ENCODE data around the gene HOTAIR. TPM values are rescaled to one million over a fixed set of nuclear protein-coding genes. Genes with fewer than 3 reads are reported as not detected.
A peak's percentile ranks its signal among the peaks of the same experiment; 100 is the strongest.

The HOTAIR gene
- total RNA-seq, 1 donor from 2014 or later, result 4.0 TPM

DNA sequence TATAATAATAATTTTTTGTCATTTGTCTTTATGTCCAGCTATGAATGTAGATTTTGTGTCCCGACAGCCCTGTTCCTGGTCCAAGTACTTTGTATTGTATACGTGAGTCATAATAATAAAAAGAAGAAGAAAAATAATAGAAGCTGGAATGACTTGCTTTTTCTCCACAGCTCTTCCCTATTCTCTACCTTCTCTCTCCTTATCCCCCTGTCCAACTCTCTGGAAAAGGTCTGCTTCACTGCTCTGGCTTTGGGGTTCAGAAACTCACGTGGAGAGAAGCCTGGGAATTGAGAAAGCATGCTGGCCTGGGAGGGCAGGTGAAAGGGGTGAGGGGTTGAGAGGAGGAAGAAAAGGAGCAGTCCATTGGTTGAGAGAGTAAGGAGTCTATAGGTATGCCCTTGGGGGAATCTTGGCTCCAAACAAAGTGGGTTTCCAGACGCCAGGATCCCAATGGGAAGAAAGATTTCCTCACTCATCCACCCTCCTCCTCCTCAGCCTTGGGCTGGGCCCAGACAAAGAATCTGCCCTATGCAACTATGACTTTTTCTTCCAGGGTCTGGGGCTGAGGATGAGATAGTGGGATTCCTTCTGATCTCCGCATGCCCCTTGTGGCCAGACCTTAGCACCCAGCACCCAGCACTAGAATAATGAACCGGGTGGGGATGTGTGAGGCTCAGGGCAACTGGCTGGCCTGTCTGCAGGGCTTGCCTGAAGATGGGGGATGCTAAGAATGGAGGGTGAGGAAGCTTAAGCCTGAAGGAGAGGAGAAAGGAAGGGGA lies 38.1 kb upstream of the HOTAIR start:
- intact Hi-C loops (cut with DNase I), result no loop called here
- ATAC-seq (no peak), DNase-seq (ENCODE audit: low spot score) (no peak)

DNA sequence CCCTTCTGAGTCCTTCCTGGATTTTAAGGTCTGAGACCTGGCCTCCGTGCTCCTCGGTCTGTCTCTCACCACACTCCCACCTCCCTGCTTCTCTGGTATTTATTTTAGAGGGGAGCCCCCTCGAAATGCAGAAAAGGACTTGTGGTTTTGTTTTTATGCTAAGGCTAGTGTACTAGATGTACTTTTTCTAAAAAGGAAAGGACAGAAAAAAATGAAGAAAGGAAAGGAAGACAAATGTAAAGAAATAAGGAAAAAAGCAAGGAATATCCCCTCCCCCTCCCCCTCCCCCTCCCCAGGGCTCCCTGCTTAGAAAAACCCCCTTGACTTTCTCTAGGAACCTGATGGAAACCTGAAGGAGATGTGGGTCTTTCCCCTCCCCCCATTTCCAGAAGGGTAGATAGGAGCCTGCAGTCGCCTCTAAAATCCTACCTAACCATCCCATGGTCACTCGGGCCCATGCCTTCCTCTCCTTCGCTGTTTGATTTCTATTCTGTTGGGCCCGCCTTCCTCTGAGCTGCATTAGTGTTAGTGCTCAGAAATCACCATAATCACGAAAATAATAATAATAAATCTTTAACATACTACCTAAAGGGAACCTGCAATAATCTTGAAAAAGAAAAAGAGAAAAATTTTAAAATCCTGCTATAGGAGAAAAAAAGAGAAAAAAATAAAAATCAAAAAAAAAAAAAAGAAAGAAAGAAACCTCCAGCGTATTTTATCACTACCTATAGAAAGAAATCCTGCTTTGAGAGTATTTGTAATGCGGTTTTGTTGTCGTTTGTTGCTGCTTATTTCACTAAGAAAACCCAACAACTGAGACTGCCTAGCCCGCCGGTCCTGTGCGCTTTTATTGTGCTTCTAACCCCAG lies 37.1 kb upstream of the HOTAIR start:
- no peak for ATAC-seq
- intact Hi-C loops (cut with DNase I), result no loop called here
- no peak for DNase-seq (ENCODE audit: low spot score)

DNA sequence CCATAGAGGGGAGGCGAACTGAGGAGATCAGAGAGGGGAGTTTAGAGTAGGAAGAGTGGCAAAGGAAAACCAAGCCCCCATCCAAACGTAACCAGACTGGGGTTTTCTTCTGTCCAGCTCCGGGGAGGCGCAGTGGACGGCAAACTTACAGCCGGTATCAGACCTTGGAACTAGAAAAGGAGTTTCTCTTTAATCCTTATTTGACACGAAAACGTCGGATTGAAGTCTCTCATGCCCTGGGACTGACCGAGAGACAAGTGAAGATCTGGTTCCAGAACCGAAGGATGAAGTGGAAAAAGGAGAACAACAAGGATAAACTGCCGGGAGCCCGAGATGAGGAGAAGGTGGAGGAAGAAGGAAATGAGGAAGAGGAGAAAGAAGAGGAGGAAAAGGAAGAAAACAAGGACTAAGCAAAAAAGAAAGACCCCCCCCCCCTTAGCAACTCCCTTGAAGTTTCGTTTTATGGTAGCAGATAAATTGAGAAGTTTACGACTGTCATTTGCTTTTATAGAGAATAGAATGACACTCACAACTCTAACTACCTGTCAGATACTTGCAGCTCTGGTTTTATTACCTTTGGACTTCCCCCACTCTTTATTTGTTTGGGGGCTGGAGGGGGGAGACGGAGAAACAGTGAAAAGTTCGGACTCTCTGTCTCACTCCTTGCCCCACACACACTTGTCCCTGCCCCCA lies 36.4 kb upstream of the HOTAIR start:
- ATAC-seq (no peak), DNase-seq (ENCODE audit: low spot score) (no peak)
- intact Hi-C loops (cut with DNase I), result no loop called here

DNA sequence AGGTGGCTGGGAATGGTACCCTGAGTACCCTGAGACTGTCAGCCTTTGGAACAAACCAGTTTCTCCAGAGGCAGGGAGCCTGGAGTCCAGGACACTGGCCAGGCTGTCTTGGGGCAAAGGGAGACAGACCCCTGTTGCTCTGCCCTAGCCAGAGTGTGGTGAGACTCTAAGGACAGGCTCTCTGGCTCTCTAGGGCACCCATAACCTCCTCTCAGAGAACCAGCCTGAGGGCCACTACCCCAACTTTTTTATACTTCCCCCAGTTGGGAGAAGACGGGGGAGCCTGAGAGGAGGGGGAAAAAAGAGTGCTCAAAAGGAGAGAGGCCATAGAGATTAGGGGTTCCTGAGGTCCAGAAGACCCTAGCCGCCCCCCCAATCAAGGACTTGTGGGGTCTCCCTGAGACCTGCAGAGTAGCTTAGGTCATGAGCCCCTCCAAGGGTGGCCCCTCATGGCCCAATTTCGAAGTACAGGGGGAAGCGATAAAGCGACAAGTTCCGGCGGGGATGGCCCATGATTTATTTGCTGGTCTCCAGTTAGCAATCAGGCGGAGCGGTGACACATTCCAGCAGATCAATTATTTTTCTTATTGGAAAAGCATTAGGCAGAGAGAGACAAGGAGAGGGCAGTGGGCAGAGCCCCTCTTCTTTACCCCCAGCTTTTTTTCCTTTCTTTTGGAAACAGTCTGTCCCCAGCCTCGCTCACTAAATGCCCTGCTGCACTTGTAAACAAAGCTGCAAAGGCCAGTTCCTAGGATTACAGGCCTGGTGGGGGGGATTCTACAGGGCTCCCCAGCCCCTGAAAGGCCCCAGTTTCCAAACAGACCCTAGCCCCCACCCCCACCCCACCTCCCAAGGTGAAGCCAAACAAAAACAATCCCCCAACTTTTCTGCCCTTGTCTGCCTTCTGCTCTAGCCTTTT lies 35.6 kb upstream of the HOTAIR start:
- DNase-seq (ENCODE audit: low spot score) (no peak), ATAC-seq (no peak)
- intact Hi-C loops (cut with DNase I), result no loop called here

DNA sequence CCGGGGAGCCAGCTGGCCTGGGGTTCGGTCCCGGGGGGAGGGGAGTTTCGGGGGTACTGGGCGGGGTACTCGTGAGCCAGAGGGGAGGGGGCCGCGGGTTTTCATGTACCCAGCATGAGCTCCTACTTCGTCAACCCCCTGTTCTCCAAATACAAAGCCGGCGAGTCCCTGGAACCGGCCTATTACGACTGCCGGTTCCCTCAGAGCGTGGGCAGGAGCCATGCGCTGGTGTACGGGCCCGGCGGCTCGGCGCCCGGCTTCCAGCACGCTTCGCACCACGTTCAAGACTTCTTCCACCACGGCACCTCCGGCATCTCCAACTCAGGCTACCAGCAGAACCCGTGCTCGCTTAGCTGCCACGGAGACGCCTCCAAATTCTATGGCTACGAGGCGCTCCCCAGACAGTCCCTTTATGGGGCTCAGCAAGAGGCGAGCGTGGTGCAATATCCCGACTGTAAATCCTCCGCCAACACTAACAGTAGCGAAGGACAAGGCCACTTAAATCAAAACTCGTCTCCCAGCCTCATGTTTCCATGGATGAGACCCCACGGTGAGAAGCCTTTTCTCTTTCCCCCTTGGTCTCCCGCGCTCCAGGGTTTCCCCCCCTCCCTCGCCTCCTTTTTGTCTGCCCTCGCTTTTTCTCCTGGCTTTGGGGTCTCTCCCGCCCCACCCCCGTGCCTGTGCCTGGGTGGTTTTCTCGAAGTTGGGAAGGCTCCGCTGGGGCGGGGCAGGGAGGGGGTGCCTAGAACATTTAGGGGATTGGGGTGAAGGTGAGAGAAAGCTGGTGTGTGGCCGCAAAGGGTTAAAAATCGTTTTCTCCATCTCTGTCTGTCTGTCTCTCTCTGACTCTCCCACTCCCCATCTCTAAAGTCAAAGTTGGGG lies 34.7 kb upstream of the HOTAIR start:
- intact Hi-C loops (cut with DNase I), result loop anchor here (5.0 kb wide), 1 partner anchor 193 kb away; no protein-coding TSS in a partner anchor
- ATAC-seq (peak; percentile 21), DNase-seq (ENCODE audit: low spot score) (no peak)

DNA sequence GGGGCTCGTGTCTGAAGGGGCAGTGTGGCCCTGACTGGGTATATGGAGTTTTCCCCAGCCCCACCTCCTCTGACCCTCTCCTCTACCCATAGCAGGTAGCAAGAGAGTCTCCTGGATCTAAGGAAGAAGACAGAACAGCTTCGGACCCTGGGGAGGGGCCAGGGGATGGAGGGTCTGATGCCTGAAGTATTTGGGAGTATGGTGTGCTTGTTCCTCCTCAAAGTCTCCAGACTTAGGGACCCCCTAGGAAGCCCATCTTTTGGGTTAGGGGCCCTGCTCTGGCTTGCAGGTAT lies 33.5 kb upstream of the HOTAIR start:
- no peak for DNase-seq (ENCODE audit: low spot score)
- intact Hi-C loops (cut with DNase I), result loop anchor here (5.0 kb wide), 1 partner anchor 194 kb away; no protein-coding TSS in a partner anchor
- no peak for ATAC-seq

DNA sequence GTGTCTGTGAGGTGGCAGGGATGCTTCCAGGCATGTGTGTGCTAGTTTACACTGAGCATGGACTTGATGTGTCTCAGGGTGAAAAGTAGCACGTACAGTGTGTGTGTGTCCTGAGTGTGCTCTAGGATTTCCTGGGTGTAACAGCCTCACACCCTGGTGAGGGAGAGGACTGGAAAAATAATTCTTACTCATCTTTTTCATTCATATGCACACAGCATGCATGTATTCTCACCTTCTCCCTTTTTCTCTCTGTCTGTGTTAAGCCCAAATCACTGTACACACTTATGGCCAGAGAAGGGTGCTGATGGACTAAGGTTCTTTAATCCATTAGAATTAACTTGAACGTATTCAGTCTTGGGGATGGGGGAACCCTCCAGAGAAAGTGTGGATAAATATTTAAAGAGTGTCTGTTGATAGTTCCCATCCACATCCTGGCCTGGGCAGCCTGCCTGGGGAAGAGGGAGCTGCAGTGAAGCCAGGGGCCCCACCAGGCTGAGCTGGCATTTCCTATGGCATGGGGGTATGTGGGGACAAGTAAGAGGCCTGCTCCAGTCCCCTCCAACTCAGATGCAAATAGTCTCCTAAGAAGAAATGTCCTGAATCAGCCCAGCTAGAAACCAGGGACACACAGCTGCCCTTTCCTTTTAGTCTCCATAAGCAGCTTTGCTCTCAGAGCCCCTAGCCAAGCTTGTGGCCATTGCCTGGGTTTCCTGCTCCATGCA lies 32.9 kb upstream of the HOTAIR start:
- intact Hi-C loops (cut with DNase I), result loop anchor here (5.0 kb wide), 1 partner anchor 195 kb away; no protein-coding TSS in a partner anchor
- DNase-seq (ENCODE audit: low spot score) (no peak), ATAC-seq (no peak)

DNA sequence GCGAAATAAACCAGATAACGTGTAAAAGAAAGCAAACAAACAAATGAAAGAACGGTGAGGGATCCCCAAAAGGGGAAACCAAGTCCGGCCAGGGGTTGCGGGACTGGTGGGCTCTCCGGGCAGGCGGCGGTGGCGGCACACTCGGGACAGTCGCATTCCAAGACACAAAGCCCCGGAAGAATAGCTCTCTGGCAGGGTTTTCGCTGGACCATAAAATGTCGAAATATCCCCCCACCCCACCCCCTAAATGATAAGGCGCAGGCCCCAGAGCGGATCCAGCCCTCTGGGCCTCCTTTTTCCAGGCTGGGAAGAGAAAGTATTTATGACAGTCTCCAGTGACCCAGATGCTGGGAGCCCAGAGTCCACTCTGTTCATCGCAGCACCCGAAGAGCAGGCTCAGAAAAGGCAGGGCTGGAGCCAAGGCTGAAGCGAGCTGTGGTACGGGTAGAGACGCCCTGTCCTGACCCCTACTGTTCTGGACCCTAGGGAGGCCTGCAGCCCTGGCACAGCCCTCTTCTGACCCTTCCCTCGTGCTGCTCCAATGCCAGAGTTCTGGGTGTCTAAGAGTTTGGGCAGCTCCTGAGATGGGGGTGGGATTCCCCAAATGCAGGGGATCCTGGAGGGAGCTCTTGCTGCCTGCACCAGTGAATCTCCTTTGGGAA lies 31.9 kb upstream of the HOTAIR start:
- ATAC-seq (peak; percentile 7), DNase-seq (ENCODE audit: low spot score) (no peak)
- intact Hi-C loops (cut with DNase I), result loop anchor here (5.0 kb wide), 1 partner anchor 196 kb away; no protein-coding TSS in a partner anchor

DNA sequence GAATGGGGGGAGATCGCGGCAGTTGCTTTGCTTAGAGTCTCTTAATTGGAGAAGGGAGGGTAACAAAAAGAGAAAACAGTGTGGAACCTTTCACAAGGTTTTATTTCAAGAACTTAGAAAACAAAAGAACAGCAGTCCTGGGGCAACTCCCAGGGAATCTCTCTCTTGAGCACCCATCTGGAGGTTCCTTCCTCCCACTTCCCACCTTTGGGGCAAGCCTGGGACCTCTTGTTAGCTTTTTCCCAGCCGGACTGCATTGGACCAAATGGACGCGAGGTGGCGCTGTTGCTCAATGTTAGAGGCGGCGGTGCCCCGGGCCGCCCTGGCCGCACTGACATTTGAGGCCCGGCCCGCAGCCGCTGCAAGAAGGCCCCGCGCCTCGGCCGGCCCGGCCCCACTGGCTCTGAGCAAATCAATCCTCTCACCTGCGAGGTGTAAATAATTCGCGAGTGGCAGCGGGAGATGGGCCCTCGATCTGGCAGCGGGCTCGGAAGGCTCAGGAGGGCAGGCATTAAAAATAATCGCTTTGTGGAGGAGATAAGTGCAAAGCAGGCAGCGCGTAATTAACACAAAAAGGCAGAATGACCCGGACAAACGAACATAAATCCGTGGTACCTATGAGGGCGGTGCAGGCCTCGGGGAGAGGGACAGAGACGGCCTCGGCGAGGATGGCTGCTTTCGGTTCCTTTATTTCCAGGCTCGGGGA lies 31.3 kb upstream of the HOTAIR start:
- peak; percentile 96 for DNase-seq (ENCODE audit: low spot score)
- ATAC-seq, result peak; percentile 82
- intact Hi-C loops (cut with DNase I), result loop anchor here (5.0 kb wide), 1 partner anchor 196 kb away; no protein-coding TSS in a partner anchor

DNA sequence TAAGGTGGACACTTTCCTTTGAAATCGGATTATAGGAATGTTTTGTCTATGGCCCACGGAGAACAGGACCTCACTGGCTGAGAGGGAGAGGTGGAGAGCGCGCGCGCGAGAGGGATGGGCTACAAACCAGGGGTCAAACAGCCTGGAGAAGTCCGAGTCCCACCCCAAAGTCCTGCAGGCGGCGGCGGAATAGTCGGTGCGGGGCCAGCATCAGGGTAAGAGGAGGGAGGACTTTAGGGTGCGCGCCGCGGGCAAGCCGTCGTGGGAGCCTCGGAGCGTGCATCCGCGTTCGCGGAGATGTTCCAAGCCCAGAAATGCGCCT lies 30.7 kb upstream of the HOTAIR start:
- intact Hi-C loops (cut with DNase I), result loop anchor here (5.0 kb wide), 1 partner anchor 197 kb away; no protein-coding TSS in a partner anchor
- ATAC-seq (peak; percentile 37), DNase-seq (ENCODE audit: low spot score) (no peak)

DNA sequence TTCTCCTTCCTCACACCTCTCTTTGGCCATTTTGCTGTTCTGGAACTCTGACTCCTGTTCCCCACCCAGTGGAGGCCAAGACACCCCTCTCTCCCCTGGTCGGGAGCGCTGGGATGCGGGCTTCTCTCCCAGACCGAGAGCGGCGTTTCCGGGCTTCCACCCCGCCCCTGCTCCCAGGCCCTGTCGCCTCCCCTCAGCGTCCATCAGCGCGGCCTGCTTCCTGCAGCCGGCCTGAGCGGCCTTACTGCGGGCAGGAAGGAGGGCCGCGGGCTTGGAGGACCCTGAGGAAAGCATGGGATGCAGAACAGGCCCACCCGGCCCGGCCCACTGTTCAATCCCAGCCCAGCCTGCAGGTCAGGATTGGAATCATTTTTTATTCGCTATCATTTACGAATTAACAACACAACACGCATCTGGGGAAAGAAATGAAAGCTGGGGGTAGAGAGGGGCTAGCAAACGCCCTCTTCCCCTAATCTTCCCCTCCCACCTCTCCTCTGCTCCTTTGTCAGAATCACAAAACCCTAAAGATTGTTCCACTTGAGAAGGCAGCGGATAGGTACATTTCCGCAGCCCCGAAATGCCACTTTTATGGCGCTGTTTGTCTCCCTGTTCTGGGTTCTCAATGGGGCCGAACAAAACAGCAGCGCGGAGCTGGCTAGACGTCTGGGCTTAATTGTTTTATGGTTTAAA lies 30.2 kb upstream of the HOTAIR start:
- intact Hi-C loops (cut with DNase I), result loop anchor here (5.0 kb wide), 1 partner anchor 197 kb away; no protein-coding TSS in a partner anchor
- DNase-seq (ENCODE audit: low spot score) (no peak), ATAC-seq (peak; percentile 68)

DNA sequence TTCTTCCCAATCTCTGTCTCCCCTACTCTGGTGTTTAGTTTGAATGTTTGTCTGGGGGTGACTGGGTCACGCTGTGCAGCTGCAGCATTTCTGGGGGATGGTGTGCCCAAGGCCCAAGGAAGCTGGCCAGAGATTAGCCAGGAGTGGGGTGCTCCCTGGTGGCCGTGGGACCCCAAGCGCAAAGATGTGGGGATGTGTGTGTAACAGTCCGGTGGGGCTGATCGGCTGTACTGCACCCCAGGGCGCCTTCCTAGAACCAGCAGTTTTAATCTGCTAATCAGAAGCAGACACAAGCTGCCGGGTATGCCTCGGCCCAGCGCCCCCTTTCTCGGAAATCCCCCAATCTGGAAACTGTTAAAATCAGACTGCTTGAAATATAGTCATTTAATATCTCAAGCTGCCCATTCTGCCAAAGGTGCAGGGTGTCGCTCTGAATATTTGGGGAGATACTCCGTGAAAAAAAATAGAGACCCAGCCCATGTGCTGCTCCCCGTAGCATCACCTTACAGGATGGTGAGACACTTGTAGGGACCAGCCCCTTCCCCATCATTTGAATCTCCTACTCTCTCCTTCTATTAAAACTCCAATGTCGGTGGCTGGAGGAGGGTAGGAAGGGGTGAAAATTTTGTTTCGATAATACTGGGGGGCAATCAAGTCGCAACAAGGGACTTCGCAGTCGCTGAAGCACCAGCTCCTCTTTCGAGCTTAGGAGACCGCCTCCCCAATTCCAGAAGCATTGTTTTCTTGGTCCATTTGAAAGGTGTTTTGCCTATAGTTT lies 29.5 kb upstream of the HOTAIR start:
- DNase-seq (ENCODE audit: low spot score) (no peak), ATAC-seq (no peak)
- intact Hi-C loops (cut with DNase I), result no loop called here

DNA sequence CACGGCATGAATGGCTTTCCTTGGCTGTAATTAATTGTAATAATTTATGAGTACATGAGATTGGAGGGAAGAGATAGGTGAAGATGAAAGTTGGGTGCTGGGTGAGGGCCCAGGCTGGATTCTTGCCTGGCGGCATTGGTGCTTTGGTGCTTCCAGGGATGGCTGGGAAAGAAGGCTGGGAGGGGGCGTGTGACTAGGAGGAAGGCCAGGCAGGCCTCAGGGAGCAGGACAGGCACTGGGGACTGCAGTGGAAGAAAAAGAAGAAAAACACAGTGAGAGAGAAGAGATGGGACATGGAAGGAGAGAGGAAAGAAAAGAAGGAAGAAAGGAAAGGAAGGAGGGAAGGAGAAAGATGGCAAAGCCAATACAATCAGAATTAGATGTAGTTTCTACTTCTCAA lies 28.9 kb upstream of the HOTAIR start:
- no peak for DNase-seq (ENCODE audit: low spot score)
- ATAC-seq, result no peak
- intact Hi-C loops (cut with DNase I), result no loop called here

DNA sequence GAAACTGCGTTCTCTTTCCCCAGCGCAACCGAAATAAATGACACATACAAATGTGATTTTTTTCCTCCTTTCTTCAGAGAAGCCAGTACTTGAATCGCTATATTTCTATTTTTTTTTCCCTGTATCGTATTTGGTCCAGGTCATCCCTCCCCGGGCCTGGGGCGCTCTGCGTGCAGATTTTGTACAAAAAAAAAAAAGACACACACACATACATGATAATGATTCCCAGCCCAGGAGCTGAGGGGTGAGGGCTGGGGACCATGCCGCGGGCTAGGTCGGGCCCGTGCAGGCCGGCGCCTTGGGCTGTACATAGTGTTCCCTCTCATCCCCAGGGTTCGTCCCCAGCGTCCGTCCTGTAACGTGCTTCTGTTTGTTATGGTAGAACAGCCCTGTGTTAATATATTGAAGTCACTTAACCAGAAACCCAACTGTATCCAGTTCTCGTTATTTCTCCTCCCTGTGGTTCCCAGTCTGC lies 28.2 kb upstream of the HOTAIR start:
- intact Hi-C loops (cut with DNase I), result no loop called here
- no peak for ATAC-seq

More for the DNA sequence above, 28.2 kb upstream of the HOTAIR start:
- no peak for DNase-seq (ENCODE audit: low spot score)
